CD4-positive, alpha-beta T cell treated with Interleukin-6 at 100 ng/mL for 8 hours (primary cell): Measurements from ENCODE around the gene PCOLCE2.

Experiments used
- DNase-seq: peaks from one replicate; pipeline ENCODE4 v3.0.0-alpha.2; 2020; ENCODE audit warnings: mixed read lengths, low spot score

Gene PCOLCE2

DNA sequence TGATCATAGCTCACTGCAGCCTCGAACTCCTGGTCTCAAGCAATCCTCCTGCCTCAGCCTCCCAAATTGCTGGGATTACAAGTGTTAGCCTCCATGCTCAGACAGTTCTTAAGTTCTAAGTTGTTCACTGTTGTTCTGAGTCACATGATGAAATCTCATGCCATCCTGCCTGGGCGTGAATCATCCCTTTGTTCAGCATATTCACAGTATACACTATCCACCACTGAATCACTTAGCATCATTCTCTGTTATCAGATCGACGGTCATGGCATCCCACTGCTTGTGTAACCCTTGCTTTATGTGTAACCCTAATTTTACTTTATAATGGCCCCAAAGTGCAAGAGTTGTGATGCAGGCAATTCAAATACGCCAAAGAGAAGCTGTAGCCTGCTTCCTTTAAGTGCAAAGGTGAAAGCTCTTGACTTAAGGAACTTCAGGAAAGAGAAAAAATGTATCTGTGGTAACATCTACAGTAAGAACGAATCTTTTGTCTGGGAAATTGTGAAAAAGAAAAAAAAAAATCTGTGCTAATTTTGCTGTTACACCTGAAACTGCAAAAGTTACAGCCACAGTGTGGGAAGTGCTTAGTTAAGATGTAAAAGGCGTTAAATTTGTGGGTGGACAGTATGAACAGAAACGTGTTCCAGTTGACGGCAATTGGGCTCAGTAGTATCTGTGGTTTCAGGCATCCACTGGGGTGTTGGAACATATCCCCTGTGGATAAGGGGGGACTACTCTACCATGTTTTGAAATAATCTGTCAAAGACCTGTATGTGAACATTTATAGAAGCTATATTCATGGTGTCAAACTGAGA lies 80.6 kb downstream of the PCOLCE2 start:
- DNase-seq: no peak

DNA sequence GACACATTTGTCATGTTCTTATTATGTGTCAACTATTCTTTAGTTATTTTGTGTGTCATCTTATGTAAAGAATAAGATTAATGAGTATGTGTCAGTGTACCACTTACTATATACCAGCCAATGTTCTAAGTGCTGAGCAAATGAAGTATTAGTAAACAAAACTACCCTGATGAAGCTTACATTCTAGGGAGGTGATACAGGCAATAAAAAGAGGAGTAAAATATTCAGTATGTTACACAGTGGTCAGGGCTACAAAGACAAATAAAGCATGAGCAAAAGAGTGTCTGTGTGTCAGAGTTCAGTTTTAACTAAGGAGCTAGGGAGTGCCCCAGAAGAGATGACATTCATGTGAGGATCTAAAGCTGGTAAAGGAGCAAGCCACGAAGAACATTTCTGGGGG lies 86.0 kb downstream of the PCOLCE2 start:
- DNase-seq: no peak

DNA sequence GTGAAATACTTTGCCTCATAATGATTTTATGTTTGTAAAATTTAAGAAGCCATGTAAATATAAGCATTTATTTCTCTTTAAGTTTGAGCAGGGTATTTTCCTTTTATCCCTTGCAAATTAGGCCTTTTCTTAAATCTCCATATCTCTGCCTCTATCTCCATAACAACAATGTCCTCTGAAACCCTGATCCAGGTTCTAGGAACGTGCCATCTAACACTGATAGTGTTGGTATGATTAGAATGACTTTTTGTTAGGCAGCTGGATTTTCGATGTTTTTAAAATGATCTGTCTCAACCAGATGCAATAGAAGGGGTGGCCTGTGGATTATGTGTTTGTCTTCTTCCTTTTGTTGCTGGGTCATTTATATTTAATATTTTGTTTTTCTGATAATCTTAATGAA lies 87.1 kb downstream of the PCOLCE2 start:
- DNase-seq: no peak

DNA sequence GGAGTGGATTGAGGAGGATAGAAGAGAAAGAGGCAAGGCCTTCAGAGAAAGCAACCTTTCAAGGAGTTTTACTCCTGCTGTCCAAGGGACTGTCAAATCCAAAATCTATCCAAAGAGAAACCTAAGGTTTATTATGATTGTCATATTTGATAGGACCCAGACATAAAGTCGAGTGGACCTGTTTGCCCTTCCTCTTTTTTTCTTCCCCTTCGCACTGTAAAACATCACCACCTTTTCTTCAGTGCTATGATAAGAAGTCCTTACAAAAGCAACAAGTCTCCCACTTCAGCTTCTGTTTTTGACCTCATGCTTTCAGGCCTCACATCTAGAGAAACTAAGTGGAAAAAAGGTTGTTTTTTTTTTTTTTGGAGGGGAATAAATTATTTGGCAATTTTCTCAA lies 92.1 kb downstream of the PCOLCE2 start:
- no peak for DNase-seq

DNA sequence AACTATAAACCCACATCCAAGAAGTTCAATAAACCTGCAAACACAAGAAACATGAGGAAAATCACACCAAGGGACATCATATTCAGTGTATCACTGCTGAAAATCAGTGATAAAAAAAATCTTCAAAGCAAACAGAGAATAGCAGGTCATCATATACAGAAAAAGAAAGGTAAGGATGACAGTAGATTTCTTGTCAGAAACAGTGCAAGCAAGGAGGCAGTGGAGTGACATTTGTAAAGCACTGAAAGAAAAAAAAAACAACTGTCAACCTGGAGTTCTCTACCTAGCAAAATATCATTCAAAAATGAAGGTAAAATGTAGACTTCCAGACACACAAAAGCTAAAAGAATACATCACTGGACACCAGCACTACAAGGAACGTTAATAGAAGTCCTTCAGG lies 93.6 kb downstream of the PCOLCE2 start:
- DNase-seq: no peak

DNA sequence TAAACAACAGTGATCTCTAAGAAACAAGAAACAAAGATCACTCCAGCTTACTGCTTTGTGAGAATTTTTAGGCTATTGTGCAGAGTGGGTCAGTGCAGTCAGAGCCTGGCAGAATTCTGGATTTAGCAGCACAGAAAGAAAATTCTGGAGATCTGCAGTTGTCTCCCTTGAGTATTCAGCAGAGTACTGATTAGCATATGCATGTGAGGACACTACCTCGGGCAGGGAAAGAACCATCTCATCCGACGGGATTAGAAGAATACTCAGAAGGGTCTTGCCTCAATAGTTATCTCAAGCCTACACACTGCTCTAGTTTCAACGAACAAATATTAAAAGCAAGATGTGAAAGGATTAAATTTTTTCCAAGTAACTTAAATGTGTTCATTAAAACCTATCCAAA lies 94.4 kb downstream of the PCOLCE2 start:
- no peak for DNase-seq

DNA sequence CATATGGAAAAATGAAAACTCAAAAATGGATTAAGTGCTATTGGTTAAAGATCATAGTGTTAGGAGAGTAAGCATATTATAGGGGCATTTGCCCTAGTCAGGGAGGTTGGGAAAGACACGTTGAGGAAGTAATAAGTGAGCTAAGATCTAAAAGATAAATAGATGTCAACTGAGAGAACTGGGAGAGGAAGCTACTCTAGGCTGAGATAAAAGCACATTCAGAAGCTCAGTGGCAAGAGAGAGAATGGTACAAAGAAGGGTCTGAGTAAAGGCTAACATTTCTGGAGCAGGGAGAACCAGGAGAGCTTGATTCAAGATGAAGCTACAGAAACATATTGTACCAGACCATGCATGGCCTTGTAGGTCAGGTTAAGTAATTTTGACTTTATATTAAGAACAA lies 101.2 kb downstream of the PCOLCE2 start:
- no peak for DNase-seq

DNA sequence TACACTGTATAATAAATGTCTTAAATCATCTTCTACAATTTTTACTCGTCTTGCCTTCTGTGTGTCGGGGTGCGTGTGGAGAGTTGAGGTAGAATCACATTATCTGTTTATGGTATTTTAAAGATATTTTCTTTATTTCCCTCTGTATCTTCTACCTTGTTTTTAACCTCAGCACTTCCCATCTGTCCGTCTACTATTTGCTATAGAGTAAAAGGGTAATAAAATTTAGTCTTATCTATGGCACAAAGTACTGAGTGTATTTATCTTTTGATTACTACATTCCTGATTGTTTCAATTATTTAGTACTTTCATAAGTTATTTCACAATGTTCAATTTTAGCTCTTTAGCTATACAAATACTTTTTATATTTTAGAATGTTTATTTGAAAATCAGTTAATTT lies 102.9 kb downstream of the PCOLCE2 start:
- DNase-seq: no peak

DNA sequence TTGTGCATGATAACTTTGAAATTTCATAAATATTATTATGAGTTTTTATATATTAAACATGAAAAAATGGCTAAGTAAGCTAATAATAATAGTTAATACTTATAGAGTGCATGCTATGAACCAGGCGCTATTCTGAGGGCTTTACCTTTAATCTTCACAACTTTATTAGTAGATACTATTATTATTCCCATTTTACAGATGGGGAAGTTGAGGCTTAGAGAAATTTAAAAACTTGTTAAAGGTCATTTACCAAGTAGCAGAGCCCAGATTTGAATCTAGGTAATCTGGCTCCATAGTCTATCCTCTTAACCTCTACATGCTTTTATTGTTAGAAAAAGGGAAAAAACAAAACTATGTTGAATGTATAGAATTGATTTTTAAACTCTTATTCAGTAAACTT lies 104.7 kb downstream of the PCOLCE2 start:
- no peak for DNase-seq

DNA sequence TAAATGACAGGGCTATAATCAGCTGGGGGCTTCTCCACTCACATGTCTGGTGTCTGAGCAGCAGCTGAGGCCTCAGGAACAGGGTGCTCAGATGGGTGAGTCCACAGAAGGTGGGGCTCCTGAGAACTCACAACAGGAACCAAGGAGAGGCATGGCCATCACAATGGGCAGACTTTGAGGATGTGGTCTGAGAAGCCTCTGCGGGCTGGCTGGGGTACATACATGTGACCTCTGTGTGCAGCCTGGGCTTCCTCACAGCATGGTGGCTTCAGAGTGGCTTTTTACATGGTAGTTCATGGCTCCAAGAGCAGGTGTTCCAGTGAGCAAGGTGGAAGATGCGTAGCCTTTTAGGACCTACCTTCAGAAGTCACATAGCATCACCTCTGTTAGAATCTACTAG lies 106.3 kb downstream of the PCOLCE2 start:
- no peak for DNase-seq

DNA sequence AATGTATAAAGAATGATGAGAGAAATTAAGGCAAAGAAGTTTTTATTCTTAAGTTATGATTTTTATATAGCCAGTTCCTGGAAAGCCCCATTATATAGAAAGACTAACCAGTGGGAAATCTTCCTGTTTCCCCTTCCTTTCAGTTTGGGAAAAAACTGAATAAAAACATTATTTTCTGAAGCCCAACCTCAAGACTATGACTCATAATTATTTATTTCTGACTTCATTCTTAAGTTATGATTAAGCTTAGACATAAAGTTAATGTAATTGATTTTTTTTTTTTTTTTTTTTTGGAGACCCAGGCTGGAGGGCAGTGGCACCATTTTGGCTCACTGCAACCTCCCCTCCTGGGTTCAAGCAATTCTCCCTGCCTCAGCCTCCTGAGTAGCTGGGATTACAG lies 109.3 kb downstream of the PCOLCE2 start:
- DNase-seq: no peak

DNA sequence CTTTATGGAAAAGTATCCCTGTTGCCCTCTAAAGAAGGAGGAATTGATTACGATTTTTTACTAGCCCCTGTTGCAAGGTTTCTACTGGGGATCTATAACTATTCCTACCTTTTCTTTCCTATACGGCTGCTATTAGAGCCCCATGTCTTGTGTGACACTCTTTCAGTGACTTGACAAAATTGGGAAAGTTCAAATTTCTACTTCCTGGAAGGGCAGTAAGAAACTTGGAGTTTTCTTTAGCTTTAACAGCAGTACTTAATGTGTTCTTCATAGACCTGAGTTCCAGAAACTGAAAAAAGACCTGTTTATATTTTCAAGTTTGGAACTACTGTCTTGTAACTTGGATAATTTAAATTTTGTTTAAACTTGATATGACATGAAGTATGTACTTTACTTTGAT lies 110.3 kb downstream of the PCOLCE2 start:
- no peak for DNase-seq

DNA sequence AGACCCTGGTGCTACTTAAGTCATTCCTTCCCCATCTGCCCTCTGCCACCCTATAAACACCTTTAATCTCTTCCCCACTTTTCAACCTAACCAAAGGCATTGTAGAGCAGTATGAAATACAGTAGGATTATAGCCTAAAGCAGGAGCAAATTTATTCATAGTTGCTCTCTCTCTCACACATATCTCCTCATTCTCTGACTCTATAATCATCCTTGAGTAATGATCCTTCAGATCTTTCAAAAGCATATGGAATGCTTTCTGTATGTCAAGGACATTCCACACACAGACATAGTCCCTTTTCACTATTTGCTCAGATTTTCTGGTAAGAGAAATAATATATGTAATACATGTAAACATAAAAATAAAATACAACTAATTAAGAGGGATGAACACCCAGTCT lies 111.0 kb downstream of the PCOLCE2 start:
- DNase-seq: no peak

DNA sequence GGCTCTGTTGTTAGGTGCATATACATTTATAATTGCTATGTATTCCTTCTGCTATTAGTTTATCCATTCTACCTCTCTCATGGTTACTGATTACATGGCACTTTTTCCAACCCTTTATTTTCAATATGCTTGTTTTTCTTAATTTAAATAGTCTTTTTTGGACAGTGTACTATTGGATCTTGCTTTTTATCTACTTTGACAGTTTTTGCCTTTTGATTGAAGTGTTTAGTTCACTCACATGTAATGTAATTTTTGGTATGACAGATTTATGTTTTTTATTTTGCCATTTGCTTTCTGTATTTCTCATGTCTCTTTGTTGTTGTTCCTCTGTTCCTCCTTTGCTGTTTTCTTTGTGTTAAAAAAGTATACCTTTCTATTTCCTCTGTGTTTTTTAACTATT lies 120.5 kb downstream of the PCOLCE2 start:
- no peak for DNase-seq
